HepG2 (cell line): Measurements from ENCODE around the gene BPIFB6. TPM values are rescaled to one million over a fixed set of nuclear protein-coding genes. Genes with fewer than 3 reads are reported as not detected.
A peak's percentile ranks its signal among the peaks of the same experiment; 100 is the strongest.

Source experiments
- ATAC-seq: fragments of 200-7000 bp; cut with Tn5 transposase; 3 replicates; pipeline ENCODE4 v1.9.1; 2020; ENCODE audit warnings: mild to moderate bottlenecking, moderate library complexity
- BruUV-seq: library from RNA; stranded (reverse); fragments of 400-500 nt; replicated peaks from 2 replicates; lab custom pipeline; 2021; lab: Mats Ljungman, UMichigan
- CTCF ChIA-PET: fragments of 300-600 bp; formaldehyde crosslinking; extraction: SDS; loops from one replicate; lab custom pipeline; 2021; ENCODE audit warnings: low total read pairs, inconsistent platforms, low intra/inter-chr PET ratio; lab: Yijun Ruan, JAX
- POLR2A ChIA-PET: fragments of 350-600 bp; sonication (Branson Sonifier 250); formaldehyde crosslinking; loops from one replicate; lab custom pipeline; 2020; ENCODE audit warnings: antibody characterized with exemption, inconsistent platforms; lab: Yijun Ruan, JAX
- DNase-seq: peaks from one replicate; pipeline ENCODE4 v3.0.0-alpha.2; 2015; ENCODE audit warnings: low spot score
- FAIRE-seq: peaks from 3 replicates; lab custom pipeline; 2011; peaks lifted over from hg19 to GRCh38; lab: Jason Lieb, UNC
- H2AFZ ChIP-seq: one replicate; pipeline ENCODE4 v1.6.1; 2011; ENCODE audit warnings: low read length, inconsistent platforms
- H3K27ac ChIP-seq: fragments of 300-600 bp; 3 replicates; pipeline ENCODE4 v1.8.0; 2011; ENCODE audit warnings: mixed run types, mild to moderate bottlenecking, mixed read lengths, low read length, inconsistent platforms; ENCODE audit not compliant: insufficient read depth; ENCODE audit errors: extremely low read length
- H3K27me3 ChIP-seq, 2 experiments: fragments of 200-600 bp in 1 of 2; 2 replicates in 1 of 2; 3 replicates in 1 of 2; pipeline versions ENCODE4 v1.6.0 to v1.8.0; 2011; ENCODE audit warnings: low read length in 2 of 2, mild to moderate bottlenecking in 2 of 2, moderate library complexity in 2 of 2, inconsistent platforms in 1 of 2; ENCODE audit not compliant: insufficient read depth in 2 of 2, control insufficient read depth in 1 of 2
- H3K36me3 ChIP-seq, 2 experiments: fragments of 200-600 bp in 1 of 2; replicated peaks in 1 of 2; 2 replicates in 1 of 2; 3 replicates in 1 of 2; pipeline versions ENCODE4 v1.5.1 to v1.8.0; 2011; ENCODE audit warnings: low read length in 2 of 2, inconsistent platforms in 1 of 2; ENCODE audit not compliant: insufficient read depth in 2 of 2, control insufficient read depth in 1 of 2
- H3K4me1 ChIP-seq: 2 replicates; pipeline ENCODE4 v1.5.1; 2012; ENCODE audit warnings: low read length, inconsistent platforms; ENCODE audit not compliant: insufficient read depth
- H3K4me2 ChIP-seq: 2 replicates; pipeline ENCODE4 v1.6.0; 2011; ENCODE audit warnings: low read depth, low read length, inconsistent platforms
- H3K4me3 ChIP-seq, 3 experiments: fragments of 200-600 bp in 1 of 3; sonication (generic), shearing (Covaris generic) in 1 of 3; replicated peaks in 1 of 3; 2 replicates each; pipeline ENCODE4 v1.5.1; 2011 to 2016; ENCODE audit warnings: low read length in 3 of 3, inconsistent platforms in 2 of 3, low read depth in 2 of 3, mild to moderate bottlenecking in 2 of 3, control low read depth in 1 of 3, mixed read lengths in 1 of 3; ENCODE audit not compliant: insufficient read depth in 1 of 3
- H3K79me2 ChIP-seq: one replicate; pipeline ENCODE4 v1.6.1; 2011; ENCODE audit warnings: low read length, inconsistent platforms; ENCODE audit not compliant: insufficient read depth
- H3K9ac ChIP-seq: 2 replicates; pipeline ENCODE4 v1.6.0; 2011; ENCODE audit warnings: mild to moderate bottlenecking, low read depth, low read length, inconsistent platforms; ENCODE audit not compliant: insufficient read depth
- H3K9me3 ChIP-seq: 2 replicates; pipeline ENCODE4 v1.5.1; 2012; ENCODE audit warnings: mild to moderate bottlenecking, low read length
- H4K20me1 ChIP-seq: 2 replicates; pipeline ENCODE4 v1.6.0; 2011; ENCODE audit warnings: inconsistent platforms, mild to moderate bottlenecking, low read length, moderate library complexity; ENCODE audit not compliant: insufficient read depth
- ONECUT2 ChIP-seq: sonication (generic); formaldehyde crosslinking; IDR thresholded peaks from 2 replicates; pipeline ENCODE4 v1.4.0; 2020; ENCODE audit warnings: missing genetic modification reagents
- ZFY ChIP-seq: sonication (generic); formaldehyde crosslinking; IDR thresholded peaks from 2 replicates; pipeline ENCODE4 v1.4.0; 2020; ENCODE audit warnings: missing genetic modification reagents
- WGBS: methylation state at CpG from one replicate; pipeline ENCODE4 v1.1.6; 2017; ENCODE audit warnings: low lambda C conversion rate; 5-methylcytosine and 5-hydroxymethylcytosine counted together
- in situ Hi-C: cut with HindIII; loops from 2 replicates; pipeline ENCODE4 v1.10.0; 2017; ENCODE audit warnings: low pct_unique_long_range_greater_than_20kb; ENCODE audit not compliant: extremely low pct_ligation_motif_present
- intact Hi-C: fragments of 100-400 bp; cut with micrococcal nuclease; formaldehyde crosslinking; loops from one replicate; pipeline ENCODE4 v1.10.0; 2022; ENCODE audit not compliant: unreplicated experiment
- polyA plus RNA-seq, 8 experiments: library from polyadenylated mRNA; depleted of rRNA in 3 of 8; stranded (reverse) in 7 of 8; unstranded in 1 of 8; fragments of >200 nt; fragmentation: Illumina TruSeq in 4 of 8; extraction: Trizol in 4 of 8; gene quantifications; 2 replicates each; pipeline versions ENCODE4 v1.2.1 to v1.2.3, GENCODE V29; 2011 to 2016; ENCODE audit warnings: low read depth in 4 of 8, missing spikeins in 1 of 8, mixed read lengths in 1 of 8; ENCODE audit not compliant: insufficient read depth in 1 of 8
- total RNA-seq, 5 experiments: library from RNA; depleted of rRNA; stranded (reverse); fragments of >200 nt; fragmentation: Illumina TruSeq; extraction: Trizol; gene quantifications; 2 replicates each; pipeline ENCODE4 v1.2.3, GENCODE V29; 2016; ENCODE audit warnings: low read depth in 1 of 5
- TF ChIP-seq, protein P1 (sequence below): sonication (generic); formaldehyde crosslinking; IDR thresholded peaks from 2 replicates; pipeline ENCODE4 v1.4.0; 2020; ENCODE audit warnings: low read depth, mild to moderate bottlenecking, missing genetic modification reagents
- TF ChIP-seq, protein P2 (sequence below): IDR thresholded peaks from 2 replicates; pipeline ENCODE4 v1.6.1; 2016
- TF ChIP-seq, protein P3 (sequence below): sonication (generic); formaldehyde crosslinking; IDR thresholded peaks from 2 replicates; pipeline ENCODE4 v1.5.0; 2020; ENCODE audit warnings: mild to moderate bottlenecking, missing genetic modification reagents
- TF ChIP-seq, protein P4 (sequence below): sonication (generic); formaldehyde crosslinking; IDR thresholded peaks from 2 replicates; pipeline ENCODE4 v1.5.0; 2020; ENCODE audit warnings: missing genetic modification reagents
- TF ChIP-seq, protein P5 (sequence below): sonication (generic); formaldehyde crosslinking; IDR thresholded peaks from 2 replicates; pipeline ENCODE4 v1.4.0; 2020; ENCODE audit warnings: missing genetic modification reagents
- TF ChIP-seq, protein P6 (sequence below): sonication (generic); formaldehyde crosslinking; IDR thresholded peaks from 2 replicates; pipeline ENCODE4 v1.5.1; 2020; ENCODE audit warnings: mild to moderate bottlenecking, missing genetic modification reagents, borderline replicate concordance

Gene BPIFB6
- total and polyA plus RNA-seq, 2 of the 13 experiments (the other 11 are each of a cell fraction or from before 2014, with no cell fraction given): 0.13 to 1.7 TPM

DNA sequence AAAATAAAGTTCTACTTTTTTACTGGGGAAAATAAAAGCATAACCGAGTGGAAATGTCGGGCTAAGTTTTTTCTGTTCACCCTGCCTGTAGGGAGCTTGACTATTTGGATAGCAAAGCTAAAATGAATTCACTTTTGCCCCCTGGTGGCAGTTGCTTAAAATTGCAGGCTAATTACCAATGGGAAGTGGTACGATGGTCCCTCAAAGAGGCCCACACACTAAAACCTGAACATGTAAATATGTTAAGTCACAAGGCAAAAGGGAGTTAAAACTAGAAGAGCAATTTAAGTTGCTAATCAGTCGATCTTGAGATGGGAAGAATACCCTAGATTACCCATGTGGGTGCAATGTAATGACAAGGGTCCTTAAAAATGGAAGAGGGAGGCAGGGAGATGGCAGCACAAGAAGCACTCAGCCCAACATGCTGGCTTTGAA, 26.3 kb upstream of the BPIFB6 start:
- FAIRE-seq: peak; percentile 28
- Histone ChIP-seq H3K4me2 (peak overlapping the region; percentile 91), H3K9me3 (no peaks in the 10 kb centered on the region), H4K20me1 (no peaks in the 10 kb centered on the region), H3K4me1 (peaks cover 86% of the 10 kb centered on the region), H3K27me3 (peaks cover 0 to 6% of the 10 kb centered on the region in 2 experiments; a peak in 1 of 5 replicates), H3K9ac (no peak overlapping the region), H3K36me3 (peaks cover 0 to 3% of the 10 kb centered on the region in 2 experiments; a peak in 1 of 5 replicates), H2AFZ (no peak overlapping the region), H3K79me2 (peaks cover 27% of the 10 kb centered on the region), H3K27ac (no peak overlapping the region), H3K4me3 (peak overlapping the region in 1 of 3 experiments; percentile 79; a peak in 1 of 6 replicates)
- peak; percentile 72 for DNase-seq
- WGBS: 18% methylated on average over 4 of the region's 4 CpGs
- no TSS peak for BruUV-seq
- no peak for ATAC-seq
- ChIA-PET POLR2A (interaction anchor here (0.6 to 0.7 kb wide), 2 partner anchors 19 to 1286 kb away, joined by 3 read pairs; no protein-coding TSS in a partner anchor), CTCF (interaction anchor here (1.7 to 2.3 kb wide), 4 partner anchors 9 to 215 kb away, joined by 4 to 11 read pairs (median 6); no protein-coding TSS in a partner anchor)
- intact Hi-C loops (loop anchor here (5.0 to 10.0 kb wide), 2 partner anchors 37 to 210 kb away; no protein-coding TSS in a partner anchor), in situ Hi-C loops (no loop called here)
- TF ChIP-seq ZFY (CRISPR knock-in tag) (peak; percentile 31; the same call in 1 of the 2 replicates), ONECUT2 (CRISPR knock-in tag) (no peak)
- TF ChIP-seq, protein P1, sequence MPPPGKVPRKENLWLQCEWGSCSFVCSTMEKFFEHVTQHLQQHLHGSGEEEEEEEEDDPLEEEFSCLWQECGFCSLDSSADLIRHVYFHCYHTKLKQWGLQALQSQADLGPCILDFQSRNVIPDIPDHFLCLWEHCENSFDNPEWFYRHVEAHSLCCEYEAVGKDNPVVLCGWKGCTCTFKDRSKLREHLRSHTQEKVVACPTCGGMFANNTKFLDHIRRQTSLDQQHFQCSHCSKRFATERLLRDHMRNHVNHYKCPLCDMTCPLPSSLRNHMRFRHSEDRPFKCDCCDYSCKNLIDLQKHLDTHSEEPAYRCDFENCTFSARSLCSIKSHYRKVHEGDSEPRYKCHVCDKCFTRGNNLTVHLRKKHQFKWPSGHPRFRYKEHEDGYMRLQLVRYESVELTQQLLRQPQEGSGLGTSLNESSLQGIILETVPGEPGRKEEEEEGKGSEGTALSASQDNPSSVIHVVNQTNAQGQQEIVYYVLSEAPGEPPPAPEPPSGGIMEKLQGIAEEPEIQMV (CRISPR knock-in tag): no peak
- TF ChIP-seq, protein P2, sequence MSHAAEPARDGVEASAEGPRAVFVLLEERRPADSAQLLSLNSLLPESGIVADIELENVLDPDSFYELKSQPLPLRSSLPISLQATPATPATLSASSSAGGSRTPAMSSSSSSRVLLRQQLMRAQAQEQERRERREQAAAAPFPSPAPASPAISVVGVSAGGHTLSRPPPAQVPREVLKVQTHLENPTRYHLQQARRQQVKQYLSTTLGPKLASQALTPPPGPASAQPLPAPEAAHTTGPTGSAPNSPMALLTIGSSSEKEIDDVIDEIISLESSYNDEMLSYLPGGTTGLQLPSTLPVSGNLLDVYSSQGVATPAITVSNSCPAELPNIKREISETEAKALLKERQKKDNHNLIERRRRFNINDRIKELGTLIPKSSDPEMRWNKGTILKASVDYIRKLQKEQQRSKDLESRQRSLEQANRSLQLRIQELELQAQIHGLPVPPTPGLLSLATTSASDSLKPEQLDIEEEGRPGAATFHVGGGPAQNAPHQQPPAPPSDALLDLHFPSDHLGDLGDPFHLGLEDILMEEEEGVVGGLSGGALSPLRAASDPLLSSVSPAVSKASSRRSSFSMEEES (CRISPR knock-in tag): peak; percentile 28; the same call in 1 of the 2 replicates
- TF ChIP-seq, protein P3, sequence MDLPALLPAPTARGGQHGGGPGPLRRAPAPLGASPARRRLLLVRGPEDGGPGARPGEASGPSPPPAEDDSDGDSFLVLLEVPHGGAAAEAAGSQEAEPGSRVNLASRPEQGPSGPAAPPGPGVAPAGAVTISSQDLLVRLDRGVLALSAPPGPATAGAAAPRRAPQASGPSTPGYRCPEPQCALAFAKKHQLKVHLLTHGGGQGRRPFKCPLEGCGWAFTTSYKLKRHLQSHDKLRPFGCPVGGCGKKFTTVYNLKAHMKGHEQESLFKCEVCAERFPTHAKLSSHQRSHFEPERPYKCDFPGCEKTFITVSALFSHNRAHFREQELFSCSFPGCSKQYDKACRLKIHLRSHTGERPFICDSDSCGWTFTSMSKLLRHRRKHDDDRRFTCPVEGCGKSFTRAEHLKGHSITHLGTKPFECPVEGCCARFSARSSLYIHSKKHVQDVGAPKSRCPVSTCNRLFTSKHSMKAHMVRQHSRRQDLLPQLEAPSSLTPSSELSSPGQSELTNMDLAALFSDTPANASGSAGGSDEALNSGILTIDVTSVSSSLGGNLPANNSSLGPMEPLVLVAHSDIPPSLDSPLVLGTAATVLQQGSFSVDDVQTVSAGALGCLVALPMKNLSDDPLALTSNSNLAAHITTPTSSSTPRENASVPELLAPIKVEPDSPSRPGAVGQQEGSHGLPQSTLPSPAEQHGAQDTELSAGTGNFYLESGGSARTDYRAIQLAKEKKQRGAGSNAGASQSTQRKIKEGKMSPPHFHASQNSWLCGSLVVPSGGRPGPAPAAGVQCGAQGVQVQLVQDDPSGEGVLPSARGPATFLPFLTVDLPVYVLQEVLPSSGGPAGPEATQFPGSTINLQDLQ (CRISPR knock-in tag): no peak
- TF ChIP-seq, protein P4, sequence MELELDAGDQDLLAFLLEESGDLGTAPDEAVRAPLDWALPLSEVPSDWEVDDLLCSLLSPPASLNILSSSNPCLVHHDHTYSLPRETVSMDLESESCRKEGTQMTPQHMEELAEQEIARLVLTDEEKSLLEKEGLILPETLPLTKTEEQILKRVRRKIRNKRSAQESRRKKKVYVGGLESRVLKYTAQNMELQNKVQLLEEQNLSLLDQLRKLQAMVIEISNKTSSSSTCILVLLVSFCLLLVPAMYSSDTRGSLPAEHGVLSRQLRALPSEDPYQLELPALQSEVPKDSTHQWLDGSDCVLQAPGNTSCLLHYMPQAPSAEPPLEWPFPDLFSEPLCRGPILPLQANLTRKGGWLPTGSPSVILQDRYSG (CRISPR knock-in tag): no peak
- TF ChIP-seq, protein P5, sequence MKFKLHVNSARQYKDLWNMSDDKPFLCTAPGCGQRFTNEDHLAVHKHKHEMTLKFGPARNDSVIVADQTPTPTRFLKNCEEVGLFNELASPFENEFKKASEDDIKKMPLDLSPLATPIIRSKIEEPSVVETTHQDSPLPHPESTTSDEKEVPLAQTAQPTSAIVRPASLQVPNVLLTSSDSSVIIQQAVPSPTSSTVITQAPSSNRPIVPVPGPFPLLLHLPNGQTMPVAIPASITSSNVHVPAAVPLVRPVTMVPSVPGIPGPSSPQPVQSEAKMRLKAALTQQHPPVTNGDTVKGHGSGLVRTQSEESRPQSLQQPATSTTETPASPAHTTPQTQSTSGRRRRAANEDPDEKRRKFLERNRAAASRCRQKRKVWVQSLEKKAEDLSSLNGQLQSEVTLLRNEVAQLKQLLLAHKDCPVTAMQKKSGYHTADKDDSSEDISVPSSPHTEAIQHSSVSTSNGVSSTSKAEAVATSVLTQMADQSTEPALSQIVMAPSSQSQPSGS: no peak
- TF ChIP-seq, protein P6, sequence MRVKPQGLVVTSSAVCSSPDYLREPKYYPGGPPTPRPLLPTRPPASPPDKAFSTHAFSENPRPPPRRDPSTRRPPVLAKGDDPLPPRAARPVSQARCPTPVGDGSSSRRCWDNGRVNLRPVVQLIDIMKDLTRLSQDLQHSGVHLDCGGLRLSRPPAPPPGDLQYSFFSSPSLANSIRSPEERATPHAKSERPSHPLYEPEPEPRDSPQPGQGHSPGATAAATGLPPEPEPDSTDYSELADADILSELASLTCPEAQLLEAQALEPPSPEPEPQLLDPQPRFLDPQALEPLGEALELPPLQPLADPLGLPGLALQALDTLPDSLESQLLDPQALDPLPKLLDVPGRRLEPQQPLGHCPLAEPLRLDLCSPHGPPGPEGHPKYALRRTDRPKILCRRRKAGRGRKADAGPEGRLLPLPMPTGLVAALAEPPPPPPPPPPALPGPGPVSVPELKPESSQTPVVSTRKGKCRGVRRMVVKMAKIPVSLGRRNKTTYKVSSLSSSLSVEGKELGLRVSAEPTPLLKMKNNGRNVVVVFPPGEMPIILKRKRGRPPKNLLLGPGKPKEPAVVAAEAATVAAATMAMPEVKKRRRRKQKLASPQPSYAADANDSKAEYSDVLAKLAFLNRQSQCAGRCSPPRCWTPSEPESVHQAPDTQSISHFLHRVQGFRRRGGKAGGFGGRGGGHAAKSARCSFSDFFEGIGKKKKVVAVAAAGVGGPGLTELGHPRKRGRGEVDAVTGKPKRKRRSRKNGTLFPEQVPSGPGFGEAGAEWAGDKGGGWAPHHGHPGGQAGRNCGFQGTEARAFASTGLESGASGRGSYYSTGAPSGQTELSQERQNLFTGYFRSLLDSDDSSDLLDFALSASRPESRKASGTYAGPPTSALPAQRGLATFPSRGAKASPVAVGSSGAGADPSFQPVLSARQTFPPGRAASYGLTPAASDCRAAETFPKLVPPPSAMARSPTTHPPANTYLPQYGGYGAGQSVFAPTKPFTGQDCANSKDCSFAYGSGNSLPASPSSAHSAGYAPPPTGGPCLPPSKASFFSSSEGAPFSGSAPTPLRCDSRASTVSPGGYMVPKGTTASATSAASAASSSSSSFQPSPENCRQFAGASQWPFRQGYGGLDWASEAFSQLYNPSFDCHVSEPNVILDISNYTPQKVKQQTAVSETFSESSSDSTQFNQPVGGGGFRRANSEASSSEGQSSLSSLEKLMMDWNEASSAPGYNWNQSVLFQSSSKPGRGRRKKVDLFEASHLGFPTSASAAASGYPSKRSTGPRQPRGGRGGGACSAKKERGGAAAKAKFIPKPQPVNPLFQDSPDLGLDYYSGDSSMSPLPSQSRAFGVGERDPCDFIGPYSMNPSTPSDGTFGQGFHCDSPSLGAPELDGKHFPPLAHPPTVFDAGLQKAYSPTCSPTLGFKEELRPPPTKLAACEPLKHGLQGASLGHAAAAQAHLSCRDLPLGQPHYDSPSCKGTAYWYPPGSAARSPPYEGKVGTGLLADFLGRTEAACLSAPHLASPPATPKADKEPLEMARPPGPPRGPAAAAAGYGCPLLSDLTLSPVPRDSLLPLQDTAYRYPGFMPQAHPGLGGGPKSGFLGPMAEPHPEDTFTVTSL (CRISPR knock-in tag): no peak
